HG02852 (cell line): Measurements from ENCODE around the gene CDYL.
"Not testable (repeated sequence)": the region's sequence is repeated elsewhere in the genome, so short reads cannot be mapped to it uniquely, and the experiment has no call there.

Experiments
- ATAC-seq: cut with Tn5 transposase; IDR thresholded peaks from one replicate; pipeline ENCODE4 v1.9.1; 2021; ENCODE audit warnings: mild to moderate bottlenecking, moderate library complexity; ENCODE audit not compliant: unreplicated experiment

CDYL gene

DNA sequence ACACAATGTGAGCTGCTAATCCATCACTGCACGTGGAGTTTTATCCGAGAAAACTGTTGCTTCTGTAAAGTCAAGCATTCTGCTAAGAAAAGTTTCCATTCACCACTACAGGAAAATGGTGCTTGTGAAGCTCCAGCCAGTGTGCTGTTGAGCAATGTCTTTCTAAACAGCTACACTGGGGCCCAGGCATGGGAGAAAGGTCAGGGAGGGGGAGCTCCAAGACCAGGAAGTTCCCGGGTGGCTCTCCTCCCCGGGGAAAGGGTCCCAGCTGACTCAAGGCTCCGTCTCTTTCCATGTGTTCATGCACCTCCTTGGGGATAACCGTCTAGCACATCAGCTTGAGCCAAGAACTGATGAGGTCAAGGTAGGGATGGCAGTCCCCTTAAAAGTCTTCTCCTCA lies 207.1 kb downstream of the CDYL start:
- ATAC-seq: no peak

DNA sequence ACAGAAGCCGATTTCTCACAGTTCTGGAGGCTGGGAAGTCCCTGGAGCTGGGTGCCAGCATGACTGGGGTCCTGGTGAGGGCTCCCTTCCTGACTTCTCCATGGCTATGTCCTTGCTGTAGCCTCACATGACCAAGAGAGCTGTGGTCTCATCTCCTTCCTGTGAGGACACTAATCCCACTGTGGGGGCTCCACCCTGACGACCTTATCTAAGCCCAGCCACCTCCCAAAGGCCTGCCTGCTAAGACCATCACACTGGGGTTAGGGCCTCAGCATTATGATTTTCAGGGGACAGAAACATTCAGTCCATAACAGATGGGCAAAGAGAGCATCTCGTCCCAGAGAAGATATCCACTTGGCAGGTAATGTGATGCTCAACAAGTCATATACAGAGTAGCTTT lies 210.8 kb downstream of the CDYL start:
- no peak for ATAC-seq

GRCh38 chr6:4987432-4987831 lies 211.2 kb downstream of the CDYL start:
- ATAC-seq: no peak

DNA sequence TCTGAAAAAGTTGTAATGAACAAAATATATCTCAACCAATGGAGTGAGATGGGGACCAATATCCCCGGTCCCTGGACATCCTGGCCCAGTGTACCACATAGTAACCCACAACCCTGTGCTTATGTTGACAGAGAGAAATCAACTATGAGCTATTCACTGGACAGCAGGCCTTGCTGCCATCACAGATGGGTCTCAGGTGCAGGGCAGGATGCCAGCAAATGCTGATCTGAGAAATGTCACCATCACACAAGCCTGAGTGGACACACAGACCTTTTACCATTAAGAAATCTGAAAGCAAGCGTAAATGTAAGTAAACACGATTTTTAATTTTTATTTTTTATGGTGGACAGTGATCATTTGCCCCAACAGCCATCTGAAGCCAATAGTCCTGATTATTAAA lies 218.5 kb downstream of the CDYL start:
- ATAC-seq: no peak

DNA sequence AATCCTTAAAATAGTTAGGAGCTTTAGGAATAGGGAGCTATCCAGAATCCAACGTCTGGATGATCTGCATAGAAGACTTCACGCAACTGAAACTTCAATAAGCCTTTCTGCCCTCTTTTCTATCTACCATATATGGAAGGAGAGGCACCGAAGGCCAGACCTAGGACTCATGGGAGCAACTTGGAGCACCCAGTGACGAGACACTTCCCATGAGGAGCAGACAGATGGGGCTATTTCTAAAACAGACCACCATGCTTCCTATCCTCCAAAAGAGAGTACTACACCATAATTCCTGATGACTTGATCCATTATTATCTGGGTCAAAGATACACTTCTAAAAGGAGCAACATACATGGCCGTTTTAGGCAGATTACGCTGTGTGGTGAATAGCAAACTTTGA lies 221.7 kb downstream of the CDYL start:
- ATAC-seq: no peak

DNA sequence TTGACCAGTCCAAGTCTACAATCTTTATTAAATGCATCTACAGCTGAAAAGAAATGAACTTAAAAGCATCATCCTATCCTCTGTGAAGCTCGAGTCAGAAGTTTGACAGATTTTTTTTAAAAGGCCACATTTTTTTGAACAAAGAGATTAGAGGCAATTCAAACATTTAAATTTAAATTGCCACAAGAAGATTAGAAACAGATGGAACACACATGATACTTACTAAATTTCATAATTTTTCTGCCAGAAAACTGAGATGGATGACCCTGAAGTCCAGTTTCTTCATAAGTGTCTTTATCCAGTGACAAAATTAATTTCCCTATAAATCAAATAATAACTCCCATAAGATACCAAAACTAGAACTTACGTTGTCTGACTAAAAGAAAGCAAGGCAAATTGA lies 223.4 kb downstream of the CDYL start:
- ATAC-seq: no peak

DNA sequence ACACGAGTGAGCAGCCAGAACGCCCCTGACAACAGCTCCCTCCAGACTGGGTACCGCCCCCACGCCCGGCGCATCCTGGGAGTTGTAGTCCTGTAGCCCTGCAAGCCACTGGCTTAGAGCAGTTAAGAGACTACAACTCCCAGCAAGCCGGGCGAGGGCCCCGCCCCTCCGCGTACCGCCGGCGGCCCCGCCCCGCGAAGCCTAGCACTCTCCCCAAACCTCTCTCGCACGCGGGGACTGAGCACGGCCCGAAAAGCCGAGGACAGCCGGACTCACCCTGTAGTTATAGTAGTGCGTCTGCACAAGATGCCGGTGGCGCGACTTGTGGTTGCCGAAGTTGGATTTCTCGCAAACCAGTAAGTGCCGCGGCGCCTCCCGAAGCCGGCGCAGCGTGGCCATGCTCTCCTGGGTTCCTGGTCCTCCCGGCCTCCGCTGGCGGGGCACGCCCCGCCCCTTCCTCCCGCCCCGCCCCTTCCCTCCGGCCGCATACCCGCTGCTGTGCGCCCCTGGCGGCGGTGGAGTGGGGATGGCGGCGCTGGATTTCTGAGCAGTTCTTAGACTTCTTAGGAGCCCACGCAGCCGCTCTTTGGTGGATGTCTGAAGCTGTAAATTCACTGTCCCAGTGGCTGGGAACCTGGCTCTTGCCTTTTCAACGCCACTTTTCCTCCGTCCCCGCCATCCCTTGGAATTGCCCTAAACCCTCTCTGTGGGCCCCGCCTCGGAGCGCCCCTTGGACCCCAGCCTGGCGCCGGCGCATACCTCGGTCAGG lies 227.6 kb downstream of the CDYL start, which contains the start of gene RPP40:
Gene RPP40, minus strand, starts transcription at position 434 of the 769 bp plus-strand sequence. Its CDS starts 35 bp downstream, at position 399.
- ATAC-seq: peak; percentile 89

DNA sequence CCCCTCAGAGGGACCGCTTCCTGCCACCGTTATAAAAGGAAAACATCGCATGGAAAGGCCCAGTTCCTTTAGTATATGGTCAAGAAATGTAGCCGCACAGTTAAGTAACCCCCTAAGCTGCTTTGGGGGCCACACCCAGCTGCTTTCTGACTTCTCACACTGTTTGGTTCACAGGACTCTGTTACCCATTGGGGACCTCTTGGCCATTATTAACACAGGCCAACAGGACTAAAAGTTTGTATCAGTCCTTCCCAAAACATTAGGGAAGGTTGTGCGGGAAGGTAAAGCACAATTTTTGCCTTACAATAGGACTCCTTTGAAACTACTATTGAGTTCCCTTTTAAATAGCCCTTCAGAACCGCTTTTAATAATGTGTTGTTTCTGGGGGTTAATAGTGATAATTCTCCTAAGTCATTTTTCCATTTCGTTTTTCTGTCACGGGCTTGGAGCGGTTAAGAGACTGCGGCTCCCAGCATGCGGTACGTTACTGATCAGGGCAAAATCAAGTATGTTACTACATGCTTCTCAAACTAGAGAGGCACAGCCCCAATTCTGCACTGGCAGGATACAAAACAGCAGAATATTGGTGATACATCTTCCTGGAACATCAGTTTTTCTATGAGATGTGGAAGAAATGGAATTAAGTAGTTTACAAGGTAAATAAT lies 228.3 kb downstream of the CDYL start:
- ATAC-seq: no peak

DNA sequence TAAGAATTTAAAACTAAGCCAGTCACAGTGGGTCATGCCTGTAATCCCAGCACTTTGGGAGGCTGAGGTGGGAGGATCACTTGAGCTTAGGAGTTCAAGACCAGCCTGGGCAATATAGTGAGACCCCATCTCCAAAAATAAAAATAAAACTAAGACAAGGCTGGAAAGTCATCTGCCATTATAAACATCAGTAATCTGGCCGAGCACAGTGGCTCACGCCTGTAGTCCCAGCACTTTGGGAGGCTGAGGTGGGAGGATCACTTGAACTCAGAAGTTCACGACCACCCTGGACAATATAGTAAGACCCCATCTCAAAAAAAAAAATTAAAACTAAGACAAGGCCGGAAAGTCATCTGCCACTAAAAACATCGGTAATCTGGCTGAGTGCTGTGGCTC lies 228.8 kb downstream of the CDYL start:
- ATAC-seq: not testable (repeated sequence)
